IPS DF 4.7 (cell line): Measurements from ENCODE around the gene MMP21.

Source experiments
- DNase-seq: peaks from one replicate; pipeline ENCODE4 v3.0.0-alpha.2; 2013; ENCODE audit warnings: low spot score; ENCODE audit errors: extremely low read depth

MMP21 gene

DNA sequence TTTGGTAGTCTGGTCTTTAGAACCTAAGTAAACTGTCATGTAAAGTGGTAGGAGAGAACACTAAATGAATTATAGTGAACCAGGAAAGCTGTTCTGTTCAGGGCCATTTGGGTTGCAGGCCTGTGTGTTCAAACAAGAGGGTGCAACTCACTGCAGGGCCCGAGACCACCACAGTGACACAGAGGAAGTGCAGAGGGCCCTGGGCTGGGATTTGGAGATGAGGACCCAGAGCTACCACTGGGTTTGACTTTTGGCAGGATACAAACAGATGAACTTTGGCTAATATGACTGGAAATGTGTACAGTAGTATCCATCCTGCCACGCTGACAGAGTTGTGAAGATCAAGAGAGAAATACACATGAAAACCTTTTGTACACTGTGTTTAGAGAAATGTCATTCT is 9.8 kb downstream of the MMP21 start:
- DNase-seq, result no peak

DNA sequence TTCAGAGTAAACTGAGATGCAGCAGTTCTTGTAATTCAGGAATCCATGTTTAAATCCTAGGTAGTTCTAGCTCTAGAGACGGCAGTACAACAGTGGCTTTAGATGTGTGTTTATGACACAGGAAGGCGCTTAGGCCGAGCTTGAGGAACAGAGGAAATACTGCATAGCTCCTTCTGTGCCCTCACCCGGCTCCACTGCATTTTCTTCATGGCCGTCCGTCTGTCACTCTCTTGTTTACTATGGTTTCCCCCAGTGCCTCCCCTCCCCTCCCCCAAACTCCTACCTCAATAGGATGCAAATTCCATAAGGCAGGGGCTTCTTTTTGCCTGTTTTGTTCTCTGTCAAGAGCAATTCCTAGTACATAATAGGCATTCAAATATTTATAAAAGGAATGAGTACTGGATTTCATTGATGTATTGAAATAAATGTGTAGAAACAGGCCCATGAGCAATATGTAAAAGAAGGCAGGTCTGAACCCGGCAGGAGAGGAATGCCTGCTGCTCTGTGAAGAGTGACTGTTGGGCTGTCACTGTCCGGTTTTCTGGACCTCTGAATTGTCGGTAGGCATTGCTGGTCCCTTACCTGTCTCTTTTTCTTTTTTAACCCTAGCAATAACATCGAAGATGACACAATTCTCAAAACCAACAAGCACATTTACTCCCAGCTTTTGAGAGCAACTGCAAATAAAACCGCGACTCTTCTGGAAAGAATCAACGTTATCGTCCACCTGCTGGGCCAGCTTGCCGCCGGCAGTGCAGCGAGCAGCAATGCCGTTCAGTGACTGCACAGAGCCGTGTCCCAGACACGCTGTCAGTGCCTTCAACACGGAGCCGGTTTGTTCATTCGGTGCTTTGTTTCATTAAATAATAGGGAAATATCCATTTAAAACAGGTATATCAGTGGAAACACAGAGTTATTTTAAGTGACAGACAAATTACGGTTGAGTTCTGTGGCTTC is 12.7 kb downstream of the MMP21 start:
- DNase-seq, result no peak

DNA sequence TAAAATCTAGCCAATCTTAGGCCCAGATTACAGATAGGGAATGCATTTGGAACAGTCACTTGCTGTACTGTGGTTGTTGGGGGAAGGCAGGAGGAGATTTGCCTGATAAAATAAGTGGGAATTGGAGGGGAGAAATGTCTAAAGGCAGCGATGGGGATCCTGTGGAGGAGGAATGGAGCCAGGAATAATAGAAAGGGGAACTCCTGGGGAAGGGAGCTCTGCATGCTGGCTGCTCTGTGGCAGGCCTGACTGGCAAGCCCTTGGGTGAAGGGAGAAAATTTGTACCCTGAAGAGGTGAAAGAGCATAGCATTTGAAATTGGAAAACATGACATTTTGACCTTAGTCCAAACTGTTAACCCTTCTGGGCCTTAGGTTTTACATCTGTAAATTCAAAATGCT is 13.7 kb downstream of the MMP21 start:
- DNase-seq, result no peak

DNA sequence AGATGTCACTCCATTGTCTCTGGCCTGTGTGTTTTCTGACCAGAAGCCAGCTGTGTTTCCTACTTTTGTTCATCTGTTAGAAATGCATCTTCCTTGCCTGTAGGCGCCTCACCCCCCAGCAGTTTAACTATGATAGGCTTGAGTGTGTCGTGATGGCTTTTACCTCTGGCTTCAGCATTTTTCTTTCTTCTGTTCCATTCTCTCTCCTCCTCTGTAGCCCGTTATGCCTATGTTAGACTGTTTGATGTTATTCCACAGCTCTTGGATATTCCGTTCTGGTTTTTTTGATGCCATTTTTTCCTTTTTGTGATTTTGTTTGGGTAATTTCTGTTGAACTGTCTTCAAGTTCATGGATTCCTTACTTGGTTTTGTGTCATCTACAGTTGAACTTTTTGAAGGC is 17.9 kb downstream of the MMP21 start:
- DNase-seq, result no peak

DNA sequence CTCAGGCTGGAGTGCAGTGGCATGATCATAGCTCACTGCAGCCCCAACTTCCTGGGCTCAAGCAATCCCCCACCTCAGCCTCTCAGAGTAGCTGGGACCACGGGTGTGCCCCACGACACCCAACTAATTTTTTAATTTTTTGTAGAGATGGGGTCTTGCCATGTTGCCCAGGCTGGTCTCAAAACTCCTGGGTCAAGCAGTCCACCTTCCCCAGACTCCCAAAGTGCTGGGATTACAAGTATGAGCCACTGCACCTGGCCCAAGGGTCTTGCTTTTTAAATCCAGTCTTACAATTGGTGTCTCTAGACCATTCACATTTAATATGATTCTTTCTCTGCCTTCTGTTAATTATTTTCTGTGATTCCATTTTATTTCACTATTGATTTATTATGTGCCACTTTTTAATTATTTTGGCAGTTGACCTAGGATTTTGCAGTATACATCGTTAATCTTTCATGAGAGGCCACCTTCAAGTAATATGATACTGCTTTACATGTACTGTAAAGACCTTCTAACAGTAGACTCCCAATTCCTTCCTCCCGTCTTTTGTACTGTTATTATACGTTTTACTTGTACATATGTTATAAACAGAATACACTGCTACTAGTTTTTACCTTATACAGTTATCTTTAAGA is 18.7 kb downstream of the MMP21 start:
- no peak for DNase-seq

DNA sequence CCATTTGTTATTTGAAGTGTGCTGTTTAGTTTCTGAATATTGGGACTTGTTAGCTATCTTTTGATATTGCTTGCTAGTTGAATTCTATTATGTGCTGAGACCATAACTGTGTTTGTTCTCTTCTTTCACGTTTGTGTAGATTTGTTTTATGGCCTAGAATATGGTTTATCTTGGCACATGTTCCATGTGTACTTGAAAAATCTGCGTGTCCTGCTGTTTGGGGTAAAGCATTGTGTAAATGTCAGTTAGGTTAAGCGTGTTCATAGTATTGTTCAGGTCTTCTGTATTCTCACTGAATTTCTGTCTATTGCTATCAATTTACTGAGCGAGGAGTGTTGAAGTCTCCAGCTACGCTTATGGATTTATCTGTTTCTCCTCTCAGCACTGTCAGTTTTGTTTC is 19.4 kb downstream of the MMP21 start:
- DNase-seq, result no peak

DNA sequence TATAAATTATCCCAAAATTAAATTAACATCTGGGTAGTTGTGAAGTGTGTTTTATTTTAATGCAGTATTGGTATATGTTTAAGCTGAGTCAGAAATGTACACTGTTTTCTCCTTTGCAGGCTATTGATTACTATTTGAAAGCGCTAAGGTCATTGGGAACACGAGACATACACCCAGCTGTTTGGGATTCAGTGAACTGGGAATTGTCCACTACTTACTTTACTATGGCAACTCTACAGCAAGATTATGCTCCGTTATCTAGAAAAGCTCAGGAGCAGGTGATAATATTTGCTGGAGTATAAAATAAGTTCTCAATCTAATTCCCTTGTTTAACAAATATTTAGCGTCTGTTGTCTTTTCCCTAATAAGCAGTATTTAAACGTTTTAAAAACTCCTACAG is 28.2 kb downstream of the MMP21 start:
- no peak for DNase-seq

DNA sequence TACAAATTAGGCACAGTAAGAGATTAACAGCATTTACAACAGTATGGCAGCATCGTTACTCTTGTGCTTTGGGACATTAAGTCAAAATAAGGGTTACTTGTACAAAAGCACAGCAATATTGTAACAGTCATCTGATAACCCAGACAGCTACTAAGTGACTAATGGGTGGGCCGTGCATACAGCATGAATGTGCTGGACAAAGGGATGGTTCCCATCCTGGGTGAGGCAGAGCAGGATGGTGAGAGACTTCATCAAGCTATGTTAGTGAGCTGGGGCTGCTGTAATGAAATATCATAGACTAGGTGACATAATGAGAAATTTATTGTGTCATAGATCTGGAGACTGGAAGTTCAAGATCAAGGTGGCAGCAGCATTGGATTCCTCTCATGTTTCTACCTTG is 30.7 kb downstream of the MMP21 start:
- DNase-seq, result no peak

DNA sequence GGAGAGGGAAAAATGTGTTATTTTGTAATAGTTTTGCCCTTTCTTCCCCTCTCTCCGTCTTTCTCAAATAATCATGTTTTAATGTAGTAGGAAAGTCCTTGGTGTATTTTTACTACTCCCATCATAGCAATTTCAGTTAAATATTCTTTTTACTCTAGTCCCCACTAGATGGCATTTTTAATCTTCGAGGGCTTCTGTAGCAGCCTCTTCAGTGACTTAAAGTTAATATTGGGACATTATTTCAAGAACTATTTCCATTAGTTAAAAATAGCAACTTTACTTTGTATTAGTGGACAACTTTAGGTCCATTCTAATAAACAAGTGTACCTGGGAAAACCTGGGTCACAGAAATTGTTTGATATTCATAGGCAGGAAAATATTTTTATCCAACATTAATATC is 33.2 kb downstream of the MMP21 start:
- DNase-seq, result no peak

DNA sequence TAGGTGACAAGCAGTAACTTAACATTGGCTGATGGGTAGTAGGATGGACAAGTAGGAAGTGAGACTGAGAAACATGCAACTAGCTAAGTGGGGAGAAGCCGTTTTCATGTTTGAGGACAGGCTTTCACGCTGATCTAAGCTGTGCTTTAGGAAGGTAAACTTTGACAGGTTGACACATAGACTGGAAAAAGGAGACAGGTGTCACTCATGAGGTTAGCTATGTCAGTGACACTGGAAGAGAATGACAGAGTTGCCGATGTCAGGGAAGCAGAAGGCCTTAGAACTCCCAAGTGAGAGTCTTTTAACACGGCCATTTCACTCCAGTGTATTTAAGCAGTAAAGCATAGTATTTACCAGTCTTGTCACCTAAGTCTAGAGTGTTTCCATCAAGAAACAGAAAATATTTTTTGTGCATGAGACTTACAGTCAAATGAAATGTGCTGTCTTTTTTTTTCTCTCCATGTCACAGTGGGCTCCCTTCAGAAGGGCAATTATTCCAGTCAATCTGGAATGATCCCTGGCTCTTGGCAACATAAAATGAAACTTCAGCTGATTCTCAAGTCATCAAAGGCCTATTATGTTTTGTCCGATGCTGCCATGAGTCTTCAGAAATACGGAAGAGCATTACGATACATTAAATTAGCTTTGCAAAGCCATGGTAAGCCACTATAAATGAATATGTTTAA is 35.5 kb downstream of the MMP21 start:
- DNase-seq, result no peak

DNA sequence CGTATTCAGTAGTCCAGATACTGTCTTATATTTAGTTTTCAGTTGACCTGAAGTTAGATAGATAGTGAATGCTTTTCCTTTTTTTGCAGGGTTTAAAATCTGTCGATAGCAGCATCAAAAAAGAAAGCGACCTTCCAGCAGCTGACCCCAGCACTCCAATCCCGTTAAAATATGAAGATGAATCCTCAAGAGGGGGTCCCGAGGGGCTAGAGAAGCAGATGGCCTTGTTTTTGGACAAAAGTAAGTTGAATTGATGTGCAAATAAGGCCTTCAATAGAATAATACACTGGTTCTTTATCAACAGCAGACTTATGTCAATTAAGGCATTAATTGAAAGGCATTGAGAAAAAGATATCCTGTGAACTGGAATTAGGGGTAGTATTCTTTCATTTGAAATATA is 37.4 kb downstream of the MMP21 start:
- DNase-seq, result no peak

DNA sequence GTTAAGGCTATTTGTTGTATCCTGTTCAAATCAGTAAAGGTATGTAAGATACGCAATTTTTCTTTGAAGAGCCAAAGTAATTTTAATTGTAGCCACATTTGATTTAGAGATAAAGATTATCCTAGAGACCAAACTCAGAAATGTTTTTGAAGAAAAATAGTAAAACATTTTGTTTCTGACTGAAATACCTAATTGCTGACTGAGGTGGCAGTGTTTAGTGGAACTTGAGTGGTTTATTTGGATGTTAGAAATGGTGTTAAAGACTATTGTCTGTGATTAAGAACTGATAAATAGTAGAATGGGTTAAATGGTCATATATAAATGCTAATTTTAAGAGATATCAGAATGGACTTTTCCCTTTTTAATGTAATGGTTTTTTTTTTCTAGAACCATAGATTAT is 40.8 kb downstream of the MMP21 start:
- DNase-seq, result no peak

DNA sequence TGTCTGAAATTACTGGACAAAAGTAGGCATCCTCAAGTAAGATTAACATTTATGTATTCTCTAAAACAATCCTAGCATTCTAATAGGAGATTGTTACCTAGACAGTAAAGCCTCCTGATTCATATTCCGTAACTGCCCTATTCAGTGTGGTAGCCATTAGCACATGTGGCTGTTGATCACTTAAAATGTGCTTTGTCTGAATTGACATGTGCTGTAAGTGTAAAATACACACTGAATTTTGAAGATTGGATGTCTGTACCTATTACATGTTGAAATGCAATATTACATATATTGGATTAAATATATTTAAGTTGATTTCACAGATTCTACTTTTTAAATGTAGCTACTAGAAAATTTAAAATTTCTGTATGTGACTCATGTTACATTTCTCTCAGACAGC is 41.5 kb downstream of the MMP21 start:
- no peak for DNase-seq

DNA sequence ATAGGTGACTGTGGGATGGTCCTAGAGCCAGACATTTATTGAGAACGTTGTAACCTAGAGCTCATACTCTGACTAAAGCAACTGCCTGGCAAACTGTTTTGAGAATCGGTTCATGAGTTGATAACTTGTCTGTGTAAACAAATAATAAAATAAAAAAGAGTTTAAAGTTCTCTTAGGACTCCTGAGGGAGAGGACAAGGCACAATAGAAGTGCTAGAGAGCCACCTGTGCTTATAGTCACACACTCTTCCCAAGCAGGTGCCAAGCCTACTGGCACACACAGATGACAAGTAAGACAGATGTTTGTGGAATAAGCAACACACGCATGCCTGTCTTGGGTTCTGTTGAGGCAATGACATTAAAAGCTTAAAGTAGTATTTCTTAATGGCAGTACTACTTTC is 48.2 kb downstream of the MMP21 start:
- DNase-seq, result no peak

DNA sequence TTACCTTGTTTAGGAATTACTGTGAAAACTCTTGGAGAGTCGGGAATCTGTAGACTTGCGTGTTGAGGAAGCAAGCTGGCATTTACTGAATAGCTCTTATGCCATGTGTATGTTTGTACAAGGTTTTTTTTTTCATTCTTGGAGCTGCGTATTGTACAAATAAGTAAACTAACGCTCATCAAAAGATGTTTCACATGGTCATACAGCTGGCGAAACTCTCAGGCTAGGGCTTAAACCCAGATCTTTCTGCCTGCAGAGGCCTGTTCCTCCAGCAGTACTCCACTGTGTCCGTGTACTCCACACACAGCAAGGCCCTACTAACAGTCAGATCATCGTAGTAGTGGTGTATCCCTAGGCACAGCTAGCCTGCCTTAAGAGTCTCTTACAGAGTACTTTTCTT is 48.7 kb downstream of the MMP21 start:
- no peak for DNase-seq

DNA sequence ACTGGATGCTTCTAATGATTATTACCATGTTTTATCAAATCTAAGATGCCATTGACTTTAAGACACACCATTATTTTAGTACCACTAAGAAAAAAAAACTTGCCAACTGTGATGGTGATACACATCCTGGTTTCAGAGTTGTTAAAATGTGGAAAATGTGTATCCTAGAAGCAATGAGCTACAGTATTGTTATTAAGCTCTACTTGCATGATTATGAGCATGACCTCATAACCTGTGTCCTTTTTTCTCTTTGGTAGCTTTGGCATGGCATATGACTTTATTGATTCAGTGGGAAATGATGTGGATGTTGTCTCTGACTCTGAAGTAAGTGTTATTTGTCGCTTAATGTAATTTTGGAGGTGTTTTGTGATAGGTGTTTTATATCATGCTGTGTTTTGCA is 52.8 kb downstream of the MMP21 start:
- no peak for DNase-seq

DNA sequence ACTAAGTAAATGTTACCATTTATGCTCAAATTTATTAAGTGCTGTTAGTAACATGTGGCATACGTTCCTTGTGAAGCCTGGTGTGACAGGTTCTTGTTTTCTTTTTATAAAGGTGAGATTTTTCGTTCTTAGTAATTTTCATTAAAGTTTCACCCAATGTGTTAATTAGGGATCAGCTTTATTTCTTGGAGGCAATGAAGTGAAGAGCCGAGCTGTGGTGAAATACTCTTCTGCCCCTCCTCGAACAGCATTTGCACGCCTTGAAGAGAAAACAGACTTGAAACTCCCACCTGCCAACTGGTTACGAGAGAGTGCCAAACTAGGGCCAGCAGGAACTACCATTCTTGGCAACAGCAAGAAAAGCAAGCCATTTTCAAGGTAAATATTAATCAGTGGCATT is 54.6 kb downstream of the MMP21 start:
- no peak for DNase-seq

DNA sequence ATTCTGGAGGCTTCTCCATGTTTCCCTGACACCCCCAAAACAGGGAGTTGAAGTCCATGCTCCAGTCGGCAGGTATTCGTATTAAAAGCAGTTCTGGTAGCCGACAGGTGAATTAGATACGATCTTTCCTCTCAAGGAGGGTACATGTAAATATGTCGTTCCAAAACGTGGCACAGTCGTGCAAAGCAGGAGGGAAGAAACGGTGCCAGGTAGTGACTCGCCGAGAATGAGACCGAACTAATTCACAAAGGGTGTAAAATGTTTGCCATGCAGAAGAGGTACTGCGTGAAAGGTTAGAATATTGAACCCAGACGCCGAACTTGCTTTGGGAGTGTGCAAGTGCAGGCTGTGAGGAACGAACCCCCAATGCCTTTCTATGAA is 55.6 kb downstream of the MMP21 start:
- DNase-seq, result no peak

DNA sequence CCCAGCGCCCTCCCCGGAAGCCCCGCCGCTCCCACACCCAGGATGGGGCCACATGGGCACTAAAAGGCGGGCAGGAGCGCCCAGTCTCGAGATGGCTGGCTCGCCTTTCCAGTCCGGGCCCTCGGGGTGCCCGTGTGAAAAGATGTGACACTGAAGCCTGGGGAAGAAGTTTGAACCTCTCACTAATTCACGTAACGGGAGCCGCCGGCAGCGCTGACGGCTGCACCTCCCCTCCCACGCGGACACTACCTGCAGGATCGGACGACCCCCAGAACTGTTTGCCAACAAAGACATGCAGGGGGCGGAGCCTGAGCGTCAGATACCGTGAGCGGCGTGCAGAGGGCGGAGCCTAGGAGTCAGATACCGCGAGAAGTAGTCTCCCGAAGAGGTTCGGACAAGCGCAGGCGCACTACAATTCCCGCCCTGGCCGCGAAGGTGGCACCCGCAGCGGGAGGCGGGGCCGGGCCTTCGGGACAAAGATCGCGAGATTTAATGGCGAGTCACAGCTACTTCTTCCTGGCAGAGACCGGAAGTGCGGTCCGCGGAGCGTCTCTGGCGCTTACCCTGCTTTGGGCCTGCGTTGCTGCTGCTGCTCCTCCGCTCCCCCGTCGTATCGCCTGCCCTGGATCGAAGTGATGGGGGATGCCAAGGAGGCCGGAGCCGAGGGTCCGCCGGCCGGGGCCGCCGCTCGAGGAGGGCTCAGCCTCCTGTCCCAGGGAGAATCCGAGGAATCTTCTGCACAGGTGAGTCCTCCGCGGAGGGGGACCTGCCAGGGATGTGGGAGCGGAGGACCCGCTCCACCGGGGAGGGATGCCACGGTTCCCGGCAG is 56.2 kb downstream of the MMP21 start, which contains the start of gene EDRF1:
EDRF1 (plus strand) TSS at position 537 of the 829 bp plus-strand sequence; CDS start at position 636, 99 bp downstream.
- peak; percentile 95 for DNase-seq
